Bronchial epithelial cell (primary cell): ENCODE data around the gene LAMP1. TPM values are rescaled to one million over a fixed set of nuclear protein-coding genes. Genes with fewer than 3 reads are reported as not detected.

Experiments
- DNase-seq: peaks from one replicate; pipeline ENCODE4 v3.0.0-alpha.2; 2010; ENCODE audit warnings: low read depth
- FAIRE-seq: peaks from 2 replicates; lab custom pipeline; 2011; peaks lifted over from hg19 to GRCh38; lab: Jason Lieb, UNC
- H3K27me3 ChIP-seq: 2 replicates; pipeline ENCODE4 v1.5.1; 2011; ENCODE audit warnings: low read length; ENCODE audit not compliant: control insufficient read depth, insufficient read depth
- H3K36me3 ChIP-seq: 2 replicates; pipeline ENCODE4 v1.5.1; 2011; ENCODE audit warnings: low read length; ENCODE audit not compliant: control insufficient read depth, insufficient read depth
- H3K4me3 ChIP-seq: 2 replicates; pipeline ENCODE4 v1.5.1; 2011; ENCODE audit warnings: mild to moderate bottlenecking, low read depth, low read length, control low read depth
- CTCF ChIP-seq: IDR thresholded peaks from 2 replicates; pipeline ENCODE4 v1.5.1; 2011; ENCODE audit warnings: mild to moderate bottlenecking, moderate library complexity, low read length, control low read depth, inconsistent platforms; ENCODE audit not compliant: insufficient read depth, severe bottlenecking
- total RNA-seq: library from RNA; depleted of rRNA; stranded (reverse); fragments of >200 nt; gene quantifications from 2 replicates; pipeline ENCODE4 v1.2.1, GENCODE V29; 2014

The LAMP1 gene
- total RNA-seq, 1 donor from 2014 or later: 286 TPM

- DNase-seq: no peak
- FAIRE-seq: no peak
- H3K4me3 ChIP-seq: no peak overlapping the region
- TF ChIP-seq CTCF: no peak
- peaks cover 10% of the 10 kb centered on the region for H3K36me3 ChIP-seq
- no peaks in the 10 kb centered on the region for H3K27me3 ChIP-seq
These were observed 54.5 kb downstream of the LAMP1 start for GRCh38 chr13:113351514-113352026.

GRCh38 chr13:113353254-113353653 lies 56.2 kb downstream of the LAMP1 start:
- Histone ChIP-seq H3K36me3 (peaks cover 8% of the 10 kb centered on the region), H3K27me3 (no peaks in the 10 kb centered on the region), H3K4me3 (no peak overlapping the region)
- FAIRE-seq (no peak), DNase-seq (no peak)
- TF ChIP-seq CTCF: no peak

- FAIRE-seq (no peak), DNase-seq (no peak)
- no peaks in the 10 kb centered on the region for H3K27me3 ChIP-seq
- no peak for TF ChIP-seq CTCF
- no peak overlapping the region for H3K4me3 ChIP-seq
- H3K36me3 ChIP-seq: peaks cover 5% of the 10 kb centered on the region
These were observed 58.0 kb downstream of the LAMP1 start for GRCh38 chr13:113354831-113355610.

GRCh38 chr13:113355621-113356020 lies 58.6 kb downstream of the LAMP1 start:
- TF ChIP-seq CTCF: no peak
- Histone ChIP-seq H3K36me3 (peaks cover 4% of the 10 kb centered on the region), H3K4me3 (no peak overlapping the region), H3K27me3 (no peaks in the 10 kb centered on the region)
- no peak for DNase-seq
- FAIRE-seq: no peak

- H3K36me3 ChIP-seq: peaks cover 4% of the 10 kb centered on the region
- TF ChIP-seq CTCF: no peak
- DNase-seq (no peak), FAIRE-seq (no peak)
- no peaks in the 10 kb centered on the region for H3K27me3 ChIP-seq
- H3K4me3 ChIP-seq: no peak overlapping the region
These were observed 59.6 kb downstream of the LAMP1 start for GRCh38 chr13:113356596-113356995.
